Activated naive CD8-positive, alpha-beta T cell treated with anti-CD3 and anti-CD28 coated beads, Interleukin-2, amount 10 ng/mL, durations not matched to agents 7 days and 5 days (primary cell): Measurements from ENCODE around the gene MYH7. TPM values are rescaled to one million over a fixed set of nuclear protein-coding genes. Genes with fewer than 3 reads are reported as not detected.
A peak's percentile ranks its signal among the peaks of the same experiment; 100 is the strongest.

Experiments
- ATAC-seq: fragments of 150-1000 bp; cut with Tn5 transposase; one replicate; pipeline ENCODE4 v1.10.0; 2021; ENCODE audit warnings: low read depth, moderate library complexity
- POLR2A ChIA-PET: fragments of 350-600 bp; sonication (Branson Sonifier 250); formaldehyde crosslinking; loops from one replicate; lab custom pipeline; 2021; ENCODE audit warnings: antibody characterized with exemption; lab: Charles Lee
- DNase-seq: peaks from one replicate; pipeline ENCODE4 v3.0.0; 2021
- H3K27ac Mint-ChIP-seq: one replicate; pipeline ENCODE4 v1.8.0; 2022; ENCODE audit warnings: mild to moderate bottlenecking, mixed read lengths
- H3K27me3 Mint-ChIP-seq: one replicate; pipeline ENCODE4 v1.8.0; 2022; ENCODE audit warnings: mild to moderate bottlenecking, moderate library complexity, mixed read lengths
- H3K36me3 Mint-ChIP-seq: one replicate; pipeline ENCODE4 v1.8.0; 2021; ENCODE audit warnings: mild to moderate bottlenecking, mixed read lengths
- H3K4me1 Mint-ChIP-seq: one replicate; pipeline ENCODE4 v1.8.0; 2021; ENCODE audit warnings: mixed read lengths
- H3K4me3 Mint-ChIP-seq: one replicate; pipeline ENCODE4 v1.8.0; 2022; ENCODE audit warnings: mild to moderate bottlenecking, moderate library complexity, mixed read lengths
- H3K9me3 Mint-ChIP-seq: one replicate; pipeline ENCODE4 v1.8.0; 2021; ENCODE audit warnings: mixed read lengths
- microRNA-seq: library from miRNA; unstranded; fragments of <30 nt; microRNA quantifications from one replicate; pipeline ENCODE4 v1.2.0, GENCODE V29; 2022
- total RNA-seq, 2 experiments: library from RNA; stranded (reverse); gene quantifications; one replicate each; pipeline ENCODE4 v1.2.3, GENCODE V29; 2021

MYH7 gene
- total RNA-seq, 2 experiments from 2014 or later: not detected

DNA sequence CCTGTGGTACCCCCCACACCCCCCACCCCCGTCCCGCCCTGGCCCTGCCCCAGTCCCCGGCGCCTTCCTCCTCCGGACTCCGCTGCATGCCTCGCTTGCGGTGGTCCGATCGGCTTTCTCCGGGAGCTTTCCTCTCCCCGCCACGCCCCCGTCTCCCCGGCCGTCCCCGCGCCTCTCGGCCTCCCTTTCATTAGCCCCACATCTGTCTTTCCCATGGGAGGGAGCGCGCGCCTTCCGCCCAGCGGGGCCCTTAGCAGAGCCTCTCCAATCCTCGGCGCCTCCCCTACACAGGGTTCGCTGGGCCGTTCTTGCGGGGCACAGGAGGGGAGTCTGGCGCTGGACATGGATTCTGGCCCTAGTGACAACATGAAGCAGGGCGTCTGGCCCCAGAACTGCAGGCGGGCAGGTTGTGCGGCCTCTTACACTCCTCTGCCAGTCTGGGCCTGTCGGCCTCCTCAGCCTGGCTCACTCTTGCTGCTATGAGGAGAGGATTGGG lies 69.0 kb downstream of the MYH7 start:
- peaks cover 51% of the 10 kb centered on the region for H3K27me3 Mint-ChIP-seq
- peaks cover under 1% of the 10 kb centered on the region for H3K9me3 Mint-ChIP-seq
- no peak overlapping the region for H3K4me3 Mint-ChIP-seq
- H3K27ac Mint-ChIP-seq: no peak overlapping the region
- H3K36me3 Mint-ChIP-seq: no peaks in the 10 kb centered on the region
- H3K4me1 Mint-ChIP-seq: peaks cover 4% of the 10 kb centered on the region
- DNase-seq (no peak), ATAC-seq (no peak)
- POLR2A ChIA-PET: no interaction called here

- Mint-ChIP-seq H3K27me3 (peaks cover 51% of the 10 kb centered on the region), H3K27ac (no peak overlapping the region), H3K9me3 (no peaks in the 10 kb centered on the region), H3K4me1 (no peaks in the 10 kb centered on the region), H3K36me3 (no peaks in the 10 kb centered on the region), H3K4me3 (no peak overlapping the region)
- POLR2A ChIA-PET: no interaction called here
- DNase-seq: no peak
- no peak for ATAC-seq
Observed at GRCh38 chr14:23365732-23366425, 69.6 kb downstream of the MYH7 start.

- no peak within 1 kb of the TSS for H3K27ac Mint-ChIP-seq
- POLR2A ChIA-PET: no interaction called here
- H3K36me3 Mint-ChIP-seq: no peaks in the 10 kb centered on the region
- H3K9me3 Mint-ChIP-seq: no peaks in the 10 kb centered on the region
- H3K4me3 Mint-ChIP-seq: peak within 1 kb of the TSS; percentile 9
- no peaks in the 10 kb centered on the region for H3K4me1 Mint-ChIP-seq
- no peak for ATAC-seq
- peaks cover 51% of the 10 kb centered on the region for H3K27me3 Mint-ChIP-seq
- DNase-seq: no peak
Observed at GRCh38 chr14:23365036-23365731, 70.3 kb downstream of the MYH7 start, which contains the start of gene EFS. Gene EFS, minus strand, starts transcription at chr14:23365172. Its CDS starts 147 bp downstream, at chr14:23365025.

DNA sequence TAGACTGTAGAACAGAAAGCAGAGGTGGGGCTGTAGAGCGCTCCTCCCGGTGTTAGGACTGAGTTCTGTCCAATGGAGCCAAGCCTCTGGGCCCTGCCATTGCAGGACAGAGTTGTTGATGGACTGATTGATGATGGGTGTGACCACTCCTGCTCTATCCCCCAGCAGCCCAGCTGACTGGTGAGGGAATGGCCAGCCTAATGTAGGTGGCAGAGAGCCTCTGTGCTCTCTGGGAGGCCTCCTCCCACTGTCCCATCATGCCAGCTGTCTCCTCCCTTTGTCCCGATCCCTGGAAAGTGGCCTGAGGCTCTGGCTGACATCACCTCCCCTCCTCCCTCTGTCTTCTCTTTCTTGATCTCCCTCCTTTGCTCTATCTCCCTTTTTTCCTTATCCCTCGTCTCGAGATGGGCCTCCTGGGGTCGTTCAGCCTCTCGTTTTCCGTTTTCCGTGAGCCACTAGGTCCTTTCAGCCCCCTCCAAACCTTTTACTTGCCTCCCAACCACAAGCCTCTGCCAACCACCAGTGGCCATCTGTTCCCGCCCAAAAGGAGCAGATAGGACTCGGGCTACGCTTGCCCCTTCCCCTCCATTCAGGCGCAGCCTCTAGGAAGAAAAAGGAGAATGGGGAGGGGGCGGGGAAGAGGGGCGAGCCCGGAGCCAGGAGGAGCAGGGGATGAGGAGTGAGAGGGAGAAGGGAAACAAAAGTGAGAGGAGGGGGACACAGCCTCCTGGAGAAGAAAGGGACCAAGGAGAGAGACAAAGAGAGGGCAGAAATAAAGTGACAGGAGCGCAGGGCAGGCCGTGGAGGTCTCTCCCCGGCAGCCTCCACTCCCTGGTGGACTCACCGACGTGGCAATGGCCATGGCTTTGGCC lies 71.1 kb downstream of the MYH7 start:
- POLR2A ChIA-PET: no interaction called here
- ATAC-seq (no peak), DNase-seq (no peak)
- Mint-ChIP-seq H3K27me3 (peaks cover 50% of the 10 kb centered on the region), H3K9me3 (no peaks in the 10 kb centered on the region), H3K4me1 (no peaks in the 10 kb centered on the region), H3K36me3 (no peaks in the 10 kb centered on the region), H3K27ac (no peak overlapping the region), H3K4me3 (peak overlapping the region; percentile 9)

Small RNA genes within 50 kb of the gene (microRNA-seq; reads per million reads assigned to microRNA genes)
- not detected for gene MIR208A
- gene MIR208B: 5.6 reads per million

Other genes starting within 250 kb of the MYH7 start
- not detected for gene RNF212B, start 197.7 kb downstream of the MYH7 start, total RNA-seq
- 10 to 100 TPM; 11.8 to 12.8 TPM for gene HOMEZ, start 149.5 kb downstream of the MYH7 start, total RNA-seq
- 10 to 100 TPM; 50.8 to 51.7 TPM for gene PPP1R3E, start 132.8 kb downstream of the MYH7 start, total RNA-seq
- gene BCL2L2, start 128.8 kb downstream of the MYH7 start, total RNA-seq: 1 to 10 TPM; 3.7 to 5.7 TPM
- 100 to 1,000 TPM; 207 to 208 TPM for gene PABPN1, start 114.2 kb downstream of the MYH7 start, total RNA-seq
- gene SLC22A17, start 82.8 kb downstream of the MYH7 start, total RNA-seq: 1 to 10 TPM; 3.4 to 4.8 TPM
- gene EFS, start 70.5 kb downstream of the MYH7 start, total RNA-seq: not detected
- under 1 TPM in 1 of 2 experiments, not detected in 1; 0.39 TPM for gene IL25, start 62.9 kb downstream of the MYH7 start, total RNA-seq
- not detected for gene CMTM5, start 58.6 kb downstream of the MYH7 start, total RNA-seq
- gene MYH6, start 27.4 kb downstream of the MYH7 start, total RNA-seq: not detected
- 10 to 100 TPM; 48.0 to 50.8 TPM for gene NGDN, start 34.0 kb upstream of the MYH7 start, total RNA-seq
- 1 to 10 TPM in 1 of 2 experiments, under 1 TPM in 1; 0.75 to 1.4 TPM for gene ZFHX2, start 116.1 kb upstream of the MYH7 start, total RNA-seq
- gene THTPA, start 120.6 kb upstream of the MYH7 start, total RNA-seq: 10 to 100 TPM; 14.2 to 19.2 TPM
- gene AP1G2, start 132.1 kb upstream of the MYH7 start, total RNA-seq: 100 to 1,000 TPM; 335 to 389 TPM
- gene JPH4, start 143.1 kb upstream of the MYH7 start, total RNA-seq: not detected
- under 1 TPM in 1 of 2 experiments, not detected in 1; 0.17 TPM for gene DHRS2, start 200.7 kb upstream of the MYH7 start, total RNA-seq